ENCODE results near the gene HTRA3.

GRCh38 chr4:8328866-8329559 is 59.5 kb downstream of the HTRA3 start:
- TF ChIP-seq CTCF (conservative IDR thresholded peaks at IDR 0.05; ENCODE audit: low read depth in 2 of 2) = no peak
- TF ChIP-seq EZH2 (IDR thresholded peaks at IDR 0.05; ENCODE audit: low read depth, unreplicated experiment) = no peak
- TF ChIP-seq POLR2AphosphoS5 (IDR thresholded peaks at IDR 0.05; ENCODE audit: low read depth) = no peak
- TF ChIP-seq ETS1 (IDR thresholded peaks at IDR 0.05) = no peak
- no peak for TF ChIP-seq NANOG (IDR thresholded peaks at IDR 0.05; ENCODE audit: borderline replicate concordance)
- no peak for TF ChIP-seq STAT1 (IDR thresholded peaks at IDR 0.05; ENCODE audit: unreplicated experiment)
- no peak for TF ChIP-seq REST (IDR thresholded peaks at IDR 0.05; ENCODE audit: unreplicated experiment)
- TF ChIP-seq EZH2phosphoT487 (IDR thresholded peaks at IDR 0.05; ENCODE audit: unreplicated experiment) = no peak
- TF ChIP-seq ZNF331 (CRISPR knock-in tag; IDR thresholded peaks at IDR 0.05; ENCODE audit: low read depth) = no peak
- TF ChIP-seq CREB1 (CRISPR knock-in tag; IDR thresholded peaks at IDR 0.05; ENCODE audit: low read depth) = no peak
- TF ChIP-seq JUNB (IDR thresholded peaks at IDR 0.05; ENCODE audit: unreplicated experiment) = no peak
